HG02763 (cell line): ENCODE measurements around the gene SCFD2.

ENCODE experiments used
- ATAC-seq: cut with Tn5 transposase; IDR thresholded peaks from one replicate; pipeline ENCODE4 v1.9.1; 2021; ENCODE audit warnings: mild to moderate bottlenecking, moderate library complexity; ENCODE audit not compliant: unreplicated experiment

Gene SCFD2

DNA sequence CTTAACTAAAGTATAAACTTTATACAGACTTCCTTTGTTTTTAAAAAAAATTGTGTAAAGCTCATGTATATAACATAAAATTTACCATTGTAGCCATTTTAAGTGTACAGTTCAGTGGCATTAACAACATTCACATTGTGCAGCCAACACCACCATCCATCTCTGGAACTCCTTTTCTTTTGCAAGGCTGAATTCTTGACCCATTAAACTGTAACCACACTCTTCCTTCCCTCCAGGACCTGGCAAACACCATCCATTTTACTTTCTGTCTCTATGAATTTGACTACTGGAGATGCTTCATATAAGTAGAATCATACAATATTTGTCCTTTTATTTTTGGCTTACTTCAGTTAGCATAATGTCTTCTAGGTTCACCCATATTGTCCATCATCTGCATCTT, 399.1 kb downstream of the SCFD2 start:
- no peak for ATAC-seq

DNA sequence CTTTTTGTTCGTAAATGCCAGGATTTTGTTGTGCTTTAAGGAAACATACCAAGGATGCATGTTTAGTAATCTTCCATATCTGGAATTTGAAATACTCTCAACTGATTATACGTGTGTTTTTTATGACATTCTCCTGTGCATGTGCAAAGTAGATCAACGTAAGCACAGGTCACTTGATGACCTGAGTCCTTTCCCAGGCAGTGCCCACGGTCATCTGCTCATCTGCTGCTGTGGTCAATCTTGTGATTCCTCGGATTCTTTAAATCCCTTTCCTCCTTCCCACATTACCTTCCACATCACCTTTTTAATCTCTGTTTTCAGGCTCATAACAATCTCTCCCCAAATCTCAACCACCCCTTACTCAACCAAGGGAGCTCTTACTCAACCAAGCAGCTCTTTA, 399.7 kb downstream of the SCFD2 start:
- no peak for ATAC-seq

DNA sequence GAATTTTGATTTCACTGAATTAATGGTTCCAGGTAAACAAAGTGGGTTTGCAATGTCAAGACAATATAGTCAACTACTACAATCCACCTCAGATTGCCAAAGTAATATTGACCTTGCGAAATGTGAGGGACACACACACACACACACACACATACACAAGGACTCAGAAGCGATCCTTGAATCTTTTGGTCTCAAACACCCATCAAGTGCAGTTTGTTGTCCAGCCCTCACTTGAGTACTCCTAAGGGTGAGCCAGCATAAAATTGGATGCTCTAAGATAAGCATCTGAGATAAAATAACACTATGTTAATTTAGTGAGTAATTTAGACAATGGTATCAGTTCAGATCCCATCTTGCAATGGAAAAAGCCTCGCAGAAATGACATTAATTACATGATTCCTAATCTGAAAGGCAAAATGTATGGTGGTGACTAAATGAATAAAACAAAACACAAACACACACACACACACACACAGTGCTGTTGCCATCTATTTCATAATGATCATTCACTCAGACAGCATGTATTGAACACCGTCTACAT, 401.2 kb downstream of the SCFD2 start:
- ATAC-seq, result no peak

DNA sequence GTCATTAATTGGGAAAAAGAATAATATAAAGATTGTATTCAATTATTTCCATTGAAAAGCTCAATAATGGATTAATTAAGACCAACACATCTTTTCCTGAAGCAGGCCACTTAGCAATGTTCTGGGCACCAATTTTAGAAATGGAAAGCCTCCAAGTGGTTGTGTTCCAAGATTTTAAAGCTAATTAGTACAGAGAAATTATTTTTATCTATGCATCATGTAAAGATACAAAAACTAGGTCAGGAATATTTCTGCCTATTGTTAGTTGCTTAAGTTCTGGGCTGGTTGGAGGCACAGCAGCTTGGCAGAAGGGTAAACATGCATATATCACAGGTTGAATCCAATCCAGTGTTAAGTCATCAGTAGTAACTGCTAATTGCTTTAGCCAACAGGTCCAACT, 401.9 kb downstream of the SCFD2 start:
- ATAC-seq, result no peak

DNA sequence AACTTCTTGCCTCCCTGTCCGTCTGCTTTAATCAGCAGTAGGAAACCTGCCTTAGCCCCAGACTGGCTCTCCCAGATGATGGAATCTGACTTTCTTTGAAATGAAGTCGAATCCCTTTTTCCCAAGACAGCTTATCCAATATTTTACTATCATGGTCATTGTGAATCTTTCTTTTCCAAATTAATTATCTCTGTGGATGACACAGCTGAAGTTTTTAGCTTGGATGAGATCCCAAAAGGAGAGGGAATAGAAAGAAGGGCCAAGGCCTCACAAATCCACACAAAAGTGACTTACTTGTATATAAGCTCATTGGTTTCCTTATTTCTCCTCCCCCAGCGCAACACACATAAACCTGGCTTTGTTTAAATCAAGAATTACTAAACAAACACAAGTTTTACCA, 403.1 kb downstream of the SCFD2 start:
- ATAC-seq, result no peak

DNA sequence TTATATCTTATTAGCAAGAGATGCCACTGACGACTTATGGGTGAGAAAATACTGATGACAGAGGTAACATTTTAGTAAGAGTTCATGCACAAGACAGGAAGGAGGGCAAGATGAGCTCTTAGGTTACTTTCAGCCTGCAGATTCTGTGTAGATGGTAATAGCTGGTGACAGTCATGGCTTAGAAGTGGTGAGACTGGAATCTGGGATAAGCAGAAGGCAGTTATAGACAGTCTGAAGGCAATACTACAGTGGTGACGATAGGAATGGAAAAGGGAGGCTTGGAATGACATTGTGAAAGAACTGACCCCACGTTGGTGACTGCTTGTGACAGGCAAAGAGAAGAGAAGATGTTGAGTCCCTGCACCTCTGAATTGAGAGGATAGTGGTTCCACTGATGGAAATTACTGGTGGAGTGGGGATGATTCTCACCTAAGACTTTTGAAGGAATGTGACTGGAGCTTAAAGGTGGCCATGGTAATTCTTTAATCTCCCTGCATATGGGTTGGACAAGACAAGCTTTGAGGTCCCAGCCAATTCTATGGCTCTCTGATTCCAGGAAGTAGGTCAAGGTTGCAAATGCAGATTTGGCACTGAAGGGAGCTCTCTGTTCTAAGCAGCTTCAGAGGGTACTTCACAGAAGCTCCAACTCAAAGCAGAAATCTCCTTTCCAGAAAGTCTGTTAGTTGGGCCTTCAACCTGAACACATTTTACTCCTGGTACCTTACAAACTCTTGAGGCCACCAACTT, 404.0 kb downstream of the SCFD2 start:
- no peak for ATAC-seq

DNA sequence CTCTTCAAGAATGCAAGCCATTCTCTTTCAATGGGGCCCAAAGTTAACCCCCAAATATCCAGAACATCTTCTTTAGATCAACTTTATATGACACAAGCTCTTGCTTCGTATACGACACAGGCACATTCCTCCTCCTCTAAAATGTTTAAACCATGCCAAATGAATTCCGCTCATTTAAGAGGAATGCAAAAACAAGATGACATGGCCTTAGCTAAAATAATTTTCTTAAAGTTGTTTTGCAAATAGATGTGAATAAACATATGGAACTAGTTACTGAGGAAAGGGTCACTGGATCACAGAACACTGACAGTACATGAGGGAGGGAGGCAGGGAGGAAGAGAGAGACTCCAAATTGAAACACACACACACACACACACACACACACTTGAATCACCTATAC, 406.3 kb downstream of the SCFD2 start:
- no peak for ATAC-seq

DNA sequence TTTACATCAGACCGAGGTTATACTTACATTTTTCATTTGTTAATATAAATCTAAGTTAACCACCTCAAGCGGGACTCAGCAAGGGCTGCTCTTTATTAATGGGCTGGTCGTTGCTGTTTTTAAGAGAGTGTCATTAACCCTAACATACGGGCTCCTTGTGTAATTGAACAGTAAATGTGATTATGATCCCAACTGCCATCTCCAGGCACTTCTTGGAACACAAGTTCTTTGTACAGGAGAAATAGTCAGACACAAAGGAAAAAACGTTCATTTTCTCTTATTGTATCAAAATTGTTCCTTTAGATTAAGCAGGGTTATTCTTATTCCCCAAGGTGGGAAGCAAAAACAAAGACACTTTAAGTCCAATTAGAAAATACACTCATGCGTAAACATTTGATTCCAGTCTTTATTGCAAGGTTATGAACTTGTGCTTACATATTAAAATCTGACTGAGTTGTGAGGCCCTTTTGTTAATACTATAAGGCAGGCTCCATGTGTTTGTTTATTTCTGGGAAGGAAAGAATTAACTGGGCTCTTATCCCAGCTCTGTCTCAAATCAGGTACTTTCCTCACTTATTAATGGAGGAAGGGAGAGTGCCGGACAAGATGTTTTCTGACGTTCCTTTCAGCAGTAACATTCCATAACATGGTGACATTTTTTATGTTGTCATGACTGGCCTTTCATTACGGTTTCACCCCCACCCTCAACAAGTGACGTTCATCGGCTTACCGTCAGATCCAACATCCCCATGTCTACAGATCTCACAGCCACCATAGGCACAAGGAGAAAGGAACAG, 407.8 kb downstream of the SCFD2 start:
- no peak for ATAC-seq

DNA sequence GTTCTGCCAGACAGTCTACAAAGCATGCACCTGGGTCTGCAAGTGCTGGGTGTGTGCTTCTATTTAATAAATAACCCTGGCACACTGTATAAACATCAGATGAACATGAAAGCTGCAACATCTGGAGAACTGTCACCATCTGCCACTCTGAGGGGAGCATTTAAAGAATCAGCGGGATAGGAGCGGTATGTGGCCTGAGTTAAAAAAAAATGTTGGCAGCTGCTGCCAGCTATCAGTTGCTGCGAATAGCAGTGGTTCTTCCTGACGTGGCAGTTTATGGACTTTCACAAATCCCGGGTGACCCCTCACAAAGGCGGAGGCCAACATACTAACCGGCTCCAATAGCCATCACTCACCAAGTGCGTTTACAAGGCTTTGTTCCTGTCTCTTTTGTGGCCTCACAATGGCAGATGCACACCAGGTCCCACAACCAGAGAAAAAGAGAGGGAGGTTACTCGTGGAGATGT, 408.6 kb downstream of the SCFD2 start:
- no peak for ATAC-seq

DNA sequence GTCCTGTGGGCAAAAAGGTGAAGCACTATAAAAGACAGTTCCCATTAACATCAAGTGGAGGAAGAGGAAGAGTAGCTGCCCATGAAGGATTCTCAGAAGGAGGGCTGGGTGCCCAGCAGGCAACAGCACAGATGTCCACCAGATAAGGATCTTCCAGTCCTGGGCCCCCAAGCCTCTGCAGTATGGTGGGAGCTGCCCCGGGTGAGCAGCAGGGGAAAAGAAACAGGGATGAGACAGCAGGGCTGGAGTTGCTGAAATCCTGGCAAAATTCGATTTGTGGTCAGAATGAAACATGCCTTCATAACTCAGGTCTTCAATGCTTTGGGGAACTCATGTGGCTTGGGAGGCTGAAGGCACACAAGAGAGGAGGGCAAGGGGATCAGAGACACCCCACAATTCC, 409.2 kb downstream of the SCFD2 start:
- no peak for ATAC-seq

DNA sequence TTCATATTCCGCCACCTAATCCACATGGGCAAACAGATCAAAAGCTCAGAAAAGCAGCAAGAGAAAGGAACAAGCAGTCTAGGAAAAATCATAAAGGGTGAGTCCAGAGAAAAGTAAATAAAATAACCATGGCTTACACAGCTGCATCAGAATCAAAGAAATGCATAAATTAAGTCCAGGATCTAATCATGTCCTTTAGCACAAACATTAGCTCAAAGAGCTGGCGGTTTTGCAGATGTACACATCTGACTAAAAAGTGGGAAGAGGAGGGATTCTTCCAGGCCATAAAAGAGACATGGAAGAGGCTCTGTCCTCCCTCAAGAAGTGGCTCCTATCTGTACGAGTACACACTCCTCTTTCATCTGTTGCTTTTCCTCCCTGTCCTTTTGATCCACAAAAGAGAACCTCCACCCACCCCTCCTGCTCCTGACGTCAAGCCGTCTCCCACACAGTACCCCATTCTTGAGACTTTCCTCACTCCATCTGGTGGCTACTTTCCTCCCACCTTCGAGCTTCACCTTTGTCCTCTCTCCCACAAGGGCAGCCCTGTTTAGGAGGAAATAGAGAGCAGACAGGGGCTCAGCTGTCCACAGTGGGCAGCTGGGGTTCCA, 411.2 kb downstream of the SCFD2 start:
- ATAC-seq, result no peak

DNA sequence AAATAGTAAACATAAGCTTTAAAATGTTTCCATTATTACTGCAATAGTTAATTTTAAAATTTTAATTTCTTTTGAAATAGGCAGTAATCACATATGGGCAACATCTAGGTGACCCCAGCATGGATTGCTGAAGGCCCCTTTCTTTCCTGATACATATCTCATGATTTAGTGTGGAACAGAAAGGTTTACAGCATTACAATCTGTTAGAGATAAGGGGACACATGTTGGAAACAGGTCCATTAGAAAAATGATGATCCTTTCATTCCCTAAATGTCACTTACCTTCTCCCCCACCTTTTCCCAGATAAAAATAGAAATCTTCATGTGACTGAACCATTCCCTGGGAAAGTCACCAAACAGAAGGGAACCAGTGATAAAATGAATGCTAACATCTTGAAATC, 413.3 kb downstream of the SCFD2 start:
- no peak for ATAC-seq

DNA sequence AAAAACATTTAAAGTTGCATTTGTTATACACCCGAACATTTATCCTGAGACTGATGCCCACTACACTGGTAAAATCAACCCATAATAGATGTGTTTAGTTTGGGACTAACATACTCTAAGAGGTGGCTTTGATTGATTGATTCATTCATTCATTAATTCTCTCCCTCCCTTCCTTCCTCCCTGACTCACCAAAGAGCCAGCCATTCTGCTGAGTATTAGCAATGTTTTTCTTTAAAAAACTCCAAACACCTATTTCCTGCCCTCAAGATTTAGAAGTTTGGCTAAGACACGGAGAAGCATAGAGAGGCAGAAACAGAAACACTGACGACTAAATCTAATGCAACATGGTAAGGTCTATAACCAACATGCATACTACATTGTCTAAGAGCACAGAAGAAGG, 414.8 kb downstream of the SCFD2 start:
- ATAC-seq, result no peak

DNA sequence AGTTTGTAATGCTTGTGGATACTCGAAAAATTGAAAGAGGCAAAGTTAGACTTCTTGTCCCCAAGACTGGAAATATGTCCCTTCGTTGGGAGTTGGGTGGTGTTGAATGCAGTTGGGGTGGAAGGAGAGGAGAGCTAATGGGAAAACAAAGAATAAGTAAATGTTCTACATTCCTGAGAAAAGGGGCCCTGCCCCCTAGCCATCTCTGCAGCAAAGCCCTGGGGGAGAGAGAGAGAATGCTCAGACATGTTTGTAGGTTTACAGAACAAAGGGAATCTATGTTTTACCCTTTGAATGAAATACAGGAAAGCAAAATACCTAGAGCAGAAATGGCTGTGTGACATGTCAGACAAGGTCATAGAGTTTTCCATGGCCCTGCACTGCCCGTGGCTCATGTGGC, 415.6 kb downstream of the SCFD2 start:
- no peak for ATAC-seq

DNA sequence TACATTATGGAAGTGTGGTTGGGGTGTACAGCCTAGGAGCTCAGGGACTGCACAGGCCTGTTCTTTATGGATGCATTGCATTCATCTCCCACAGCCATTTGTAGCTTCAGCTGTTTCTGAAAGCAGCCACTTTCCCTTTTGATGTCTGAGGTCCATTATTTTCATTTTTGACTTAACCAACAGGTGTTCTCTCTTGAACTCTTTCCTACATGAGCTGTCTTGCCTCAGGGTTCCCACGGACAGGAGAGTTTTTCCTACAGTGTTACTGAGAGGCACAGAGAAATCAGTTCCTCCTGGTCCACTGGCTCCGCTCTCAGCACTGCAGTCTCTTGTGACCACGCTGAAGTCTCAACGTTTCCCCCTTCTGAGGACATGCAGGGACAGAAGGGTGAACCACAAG, 416.5 kb downstream of the SCFD2 start:
- ATAC-seq, result no peak

DNA sequence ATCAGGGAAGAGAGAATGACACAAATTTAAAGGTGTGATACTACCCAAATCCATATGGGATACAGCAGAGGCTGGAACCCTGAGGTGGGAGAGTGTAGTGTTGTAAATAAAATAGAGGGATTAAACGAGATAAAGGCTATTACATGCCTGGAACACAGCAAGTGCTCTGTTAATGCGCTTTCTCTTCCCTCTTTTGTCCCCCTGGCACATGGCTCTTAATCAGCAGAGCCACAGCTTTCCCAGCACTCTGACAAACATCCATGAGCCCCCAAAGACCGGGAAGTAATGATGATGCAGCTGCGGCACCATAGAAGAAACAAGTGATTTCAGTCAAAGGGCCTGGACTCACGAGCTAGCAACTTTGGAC, 417.8 kb downstream of the SCFD2 start:
- ATAC-seq, result no peak

DNA sequence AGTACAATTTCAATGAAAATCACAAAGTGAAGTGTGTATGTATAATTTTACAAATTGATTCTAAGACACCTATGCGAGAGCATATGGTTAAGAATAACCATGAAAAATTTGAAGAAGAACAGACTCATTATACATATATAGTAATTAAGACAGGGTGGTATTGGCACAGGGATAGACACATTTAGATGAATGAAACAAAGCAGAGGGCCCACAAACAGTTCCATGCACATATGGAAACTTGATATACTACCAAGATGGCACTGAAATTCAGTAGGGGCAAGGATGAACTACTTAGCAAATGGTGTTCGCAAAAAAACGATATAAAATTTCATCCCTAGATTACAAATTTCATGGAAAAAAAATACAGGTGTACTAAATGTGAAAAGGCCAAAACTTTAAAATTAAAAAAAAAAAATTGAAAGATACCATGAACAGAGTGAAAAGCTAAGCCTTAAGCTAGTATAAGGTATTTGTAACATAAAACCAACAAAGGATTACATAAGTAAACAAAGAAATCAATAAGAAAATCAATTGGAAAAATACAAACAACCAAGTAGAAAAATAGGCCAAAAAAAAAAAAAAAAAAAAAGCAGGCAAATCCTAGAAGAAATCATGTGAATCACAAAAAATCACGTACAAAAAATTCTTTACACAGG, 418.3 kb downstream of the SCFD2 start:
- ATAC-seq, result no peak

DNA sequence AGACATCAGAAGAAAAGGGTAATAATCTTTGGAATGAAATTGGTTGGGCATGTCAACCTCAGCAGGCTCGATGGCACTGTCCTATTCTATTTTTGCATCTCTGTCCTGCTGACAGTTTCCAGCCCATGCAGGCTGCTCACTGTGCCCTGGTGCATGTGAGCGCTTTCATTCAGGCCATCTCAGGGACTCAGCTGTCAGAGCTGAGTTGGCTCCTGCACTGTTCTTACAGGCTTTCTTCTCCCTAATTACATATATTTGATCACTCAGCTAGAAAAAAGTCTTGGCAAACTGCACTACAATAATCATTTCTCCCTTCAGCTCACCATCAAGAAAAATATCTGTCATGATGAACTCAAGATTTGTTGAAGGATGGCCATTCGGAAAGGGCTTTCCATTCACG, 419.0 kb downstream of the SCFD2 start:
- ATAC-seq, result no peak

DNA sequence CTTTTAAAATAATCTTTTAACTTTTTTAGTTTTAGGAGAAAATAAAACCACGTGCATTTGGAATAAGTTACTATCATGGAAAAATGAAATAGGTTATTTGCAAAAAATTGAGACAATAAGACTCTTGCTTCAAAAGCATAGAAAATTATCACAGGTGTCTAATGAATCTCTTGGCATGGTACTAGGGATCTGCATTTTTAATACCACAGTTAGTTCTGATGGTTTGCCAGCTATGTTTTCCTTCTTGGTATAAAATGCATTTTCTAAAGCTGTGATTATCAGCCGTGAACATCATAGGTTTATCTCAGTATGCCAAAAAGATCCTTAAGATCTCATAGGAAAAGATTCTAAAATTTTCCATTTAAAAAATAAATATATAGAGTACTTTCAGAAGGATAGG, 419.9 kb downstream of the SCFD2 start:
- ATAC-seq, result no peak

DNA sequence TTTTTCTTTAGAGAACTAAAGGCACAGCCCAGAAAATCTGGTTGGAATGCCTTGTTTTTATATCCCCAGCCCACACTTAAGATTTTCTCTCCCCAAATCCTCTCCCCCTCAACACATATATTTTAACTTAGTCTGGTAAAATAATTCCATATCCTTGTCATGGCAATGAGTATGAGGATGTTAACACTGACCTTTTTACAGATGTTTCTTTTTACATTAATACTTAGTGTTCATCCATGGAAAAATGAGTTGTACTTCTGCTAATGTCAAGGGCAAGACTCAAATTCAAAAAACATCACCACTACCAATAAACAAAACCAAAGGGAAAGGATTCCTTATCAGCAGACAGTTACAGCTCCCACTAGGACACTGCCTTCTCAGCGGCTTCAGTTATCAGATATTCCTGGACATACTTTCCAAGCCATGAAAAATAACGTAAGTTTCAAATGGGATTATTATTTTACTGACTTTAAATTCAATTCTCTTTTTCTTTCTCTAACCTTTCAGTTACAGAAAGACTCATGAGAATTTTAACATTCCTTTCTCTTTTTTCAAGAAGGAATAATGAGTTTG, 420.4 kb downstream of the SCFD2 start:
- no peak for ATAC-seq

DNA sequence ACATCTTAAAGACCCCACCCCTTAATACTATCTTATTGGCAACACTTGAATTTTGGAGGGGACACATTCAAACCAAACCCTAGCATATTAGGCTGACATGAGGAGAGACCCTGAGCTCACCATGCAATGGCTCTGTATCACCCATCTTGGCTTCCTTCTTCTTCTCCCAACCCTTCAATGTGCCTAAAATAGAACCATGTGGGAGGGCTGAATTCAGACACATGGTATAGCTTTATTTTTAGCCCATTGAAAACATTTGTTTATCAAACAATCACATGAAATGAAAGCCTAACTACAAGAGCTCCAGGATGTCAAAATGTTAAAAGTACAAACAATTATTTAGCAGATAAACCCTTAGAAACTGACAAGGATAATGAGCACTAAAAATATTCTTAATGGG, 422.2 kb downstream of the SCFD2 start:
- no peak for ATAC-seq
